A673 (cell line): ENCODE measurements around the gene SH2D3C.

Experiments used
- CTCF ChIP-seq: fragments of 300-800, 200-600 bp; sonication (generic); conservative IDR thresholded peaks from 2 replicates; pipeline ENCODE4 v1.5.1; 2017; ENCODE audit warnings: low read depth, mild to moderate bottlenecking, antibody characterized with exemption, low read length, moderate library complexity, mixed read lengths
- EZH2 ChIP-seq: fragments of 200-600 bp; sonication (generic); IDR thresholded peaks from 2 replicates; pipeline ENCODE4 v1.6.1; 2017; ENCODE audit warnings: borderline replicate concordance, low read depth, mild to moderate bottlenecking, mixed read lengths, antibody characterized with exemption, low read length; ENCODE audit not compliant: poor library complexity, severe bottlenecking

GRCh38 chr9:127773272-127773671 lies 5.2 kb downstream of the SH2D3C start:
- TF ChIP-seq CTCF (no peak), EZH2 (no peak)
